Measurements from ENCODE around the gene CENPB.

CENPB gene

DNA sequence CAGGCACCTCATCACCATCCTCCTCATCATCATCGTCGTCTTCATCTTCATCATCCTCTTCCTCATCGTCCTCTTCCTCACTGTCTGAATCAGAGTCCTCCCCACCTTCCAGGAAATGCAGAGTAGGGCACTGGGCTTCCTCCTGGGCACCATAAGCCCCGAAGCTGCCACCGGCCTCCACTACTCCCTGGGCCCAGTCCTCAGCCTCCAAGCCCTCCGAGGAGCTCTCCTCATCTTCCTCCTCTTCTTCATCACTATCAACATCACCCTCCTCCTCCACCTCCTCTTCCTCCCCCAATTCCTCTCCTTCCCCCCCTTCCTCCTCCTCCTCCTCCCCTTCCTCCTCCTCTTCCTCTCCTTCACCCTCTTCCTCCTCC, 1.7 kb downstream of the CENPB start:
- no peak for TF ChIP-seq CTCF (IDR thresholded peaks at IDR 0.05; ENCODE audit: low read depth, low read length, missing control alignments)
- no peak for DNase-seq (ENCODE audit: low read depth)
- peak overlapping the region; percentile 47 for H3K4me3 ChIP-seq (ENCODE audit: low read depth, low read length)
- in situ Hi-C loops (cut with HindIII; ENCODE audit: low sequenced_read_pairs) = no loop called here

DNA sequence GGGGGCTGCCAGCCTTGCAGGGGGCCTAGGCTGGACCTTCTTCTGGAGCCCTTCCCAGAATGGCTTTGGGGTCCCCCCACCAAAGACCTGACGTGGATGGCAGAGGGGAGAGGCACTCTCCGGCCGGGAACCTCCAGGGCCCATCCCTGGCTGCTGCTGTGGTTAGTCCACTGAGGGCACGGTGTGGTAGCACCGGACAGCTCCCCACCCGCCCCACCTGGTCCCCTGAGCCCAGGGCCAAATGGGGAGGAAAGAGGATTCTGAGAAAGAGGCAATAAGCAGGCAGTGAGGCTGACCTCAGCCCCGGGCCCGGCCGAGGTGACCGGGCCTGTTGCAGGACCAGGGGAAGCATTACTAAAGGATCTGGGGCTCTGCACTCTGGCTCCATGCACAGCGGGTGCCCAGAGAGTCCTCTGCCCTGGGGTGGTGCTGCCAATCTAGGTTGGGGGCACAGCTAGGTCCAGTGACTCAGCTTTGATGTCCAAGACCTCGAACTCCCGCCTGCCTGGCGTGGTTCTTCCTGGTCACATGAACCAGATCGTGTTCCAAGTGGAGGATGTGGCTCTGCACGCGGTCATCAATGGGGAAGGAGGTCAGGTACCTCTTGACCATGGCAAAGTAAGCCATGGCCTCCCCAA, 2.2 kb downstream of the CENPB start:
- no peak for TF ChIP-seq CTCF (IDR thresholded peaks at IDR 0.05; ENCODE audit: low read depth, low read length, missing control alignments)
- in situ Hi-C loops (cut with HindIII; ENCODE audit: low sequenced_read_pairs) = no loop called here
- no peak for DNase-seq (ENCODE audit: low read depth)
- peak overlapping the region; percentile 47 for H3K4me3 ChIP-seq (ENCODE audit: low read depth, low read length)

DNA sequence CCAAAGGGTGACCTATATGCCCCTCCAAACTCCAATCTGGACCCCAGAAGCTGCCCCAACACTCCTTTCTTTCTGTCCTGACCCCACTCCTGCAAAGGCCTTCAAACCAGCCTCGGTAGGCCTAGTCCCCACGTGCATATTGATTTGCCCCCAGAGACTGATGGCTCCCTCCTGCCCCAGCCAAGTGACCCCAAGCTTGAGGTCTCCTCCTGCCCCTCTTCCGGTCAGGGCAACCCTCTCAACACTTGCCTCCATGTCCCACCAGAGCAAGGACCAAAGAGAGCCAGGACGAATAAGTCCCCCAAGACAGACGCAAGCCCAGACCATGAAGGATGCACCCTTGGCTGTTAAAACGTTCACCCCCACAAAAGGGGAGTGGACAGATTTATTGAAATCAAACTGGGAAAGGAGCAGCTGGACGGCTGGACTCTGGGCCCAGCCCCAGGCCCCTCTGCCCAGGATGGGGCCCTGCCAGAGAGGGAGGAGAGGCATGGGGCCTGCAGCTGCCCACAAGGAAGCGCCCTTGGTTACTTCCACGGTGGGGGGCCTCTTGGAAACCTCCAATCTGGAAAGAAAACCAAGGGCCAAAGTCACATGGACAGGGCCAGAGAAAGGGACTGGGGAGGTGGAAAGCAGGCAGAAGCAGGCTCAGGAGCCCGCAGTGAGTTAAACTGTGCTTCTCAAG, 2.9 kb downstream of the CENPB start:
- in situ Hi-C loops (cut with HindIII; ENCODE audit: low sequenced_read_pairs) = no loop called here
- no peak for TF ChIP-seq CTCF (IDR thresholded peaks at IDR 0.05; ENCODE audit: low read depth, low read length, missing control alignments)
- H3K4me3 ChIP-seq (ENCODE audit: low read depth, low read length) = peak overlapping the region; percentile 17
- no peak for DNase-seq (ENCODE audit: low read depth)

GRCh38 chr20:3783068-3783489, 3.5 kb downstream of the CENPB start:
- TF ChIP-seq CTCF (IDR thresholded peaks at IDR 0.05; ENCODE audit: low read depth, low read length, missing control alignments) = no peak
- in situ Hi-C loops (cut with HindIII; ENCODE audit: low sequenced_read_pairs) = no loop called here
- DNase-seq (ENCODE audit: low read depth) = no peak
- no peak overlapping the region for H3K4me3 ChIP-seq (ENCODE audit: low read depth, low read length)

GRCh38 chr20:3782597-3782996, 3.9 kb downstream of the CENPB start:
- no peak for TF ChIP-seq CTCF (IDR thresholded peaks at IDR 0.05; ENCODE audit: low read depth, low read length, missing control alignments)
- H3K4me3 ChIP-seq (ENCODE audit: low read depth, low read length) = no peak overlapping the region
- no peak for DNase-seq (ENCODE audit: low read depth)
- in situ Hi-C loops (cut with HindIII; ENCODE audit: low sequenced_read_pairs) = no loop called here

- peak; percentile 46 for TF ChIP-seq CTCF (IDR thresholded peaks at IDR 0.05; ENCODE audit: low read depth, low read length, missing control alignments)
- peak; percentile 80 for DNase-seq (ENCODE audit: low read depth)
- peak within 1 kb of the TSS; percentile 42 for H3K4me3 ChIP-seq (ENCODE audit: low read depth, low read length)
- in situ Hi-C loops (cut with HindIII; ENCODE audit: low sequenced_read_pairs) = no loop called here
These were observed 5.2 kb downstream of the CENPB start, which contains the start of gene SPEF1 for GRCh38 chr20:3781153-3781910. TSS of gene SPEF1 (minus strand) at chr20:3781448. CDS start at chr20:3781287, 161 bp downstream.

Data from astrocyte of the cerebellum (primary cell).